LNCAP (cell line): ENCODE results near the gene RAPGEF4.

ENCODE experiments used
- TF ChIP-seq, protein P1 (sequence below): fragments of 450-650 bp; IDR thresholded peaks from 2 replicates; pipeline ENCODE4 v1.5.1; 2017; ENCODE audit warnings: mild to moderate bottlenecking

The RAPGEF4 gene

DNA sequence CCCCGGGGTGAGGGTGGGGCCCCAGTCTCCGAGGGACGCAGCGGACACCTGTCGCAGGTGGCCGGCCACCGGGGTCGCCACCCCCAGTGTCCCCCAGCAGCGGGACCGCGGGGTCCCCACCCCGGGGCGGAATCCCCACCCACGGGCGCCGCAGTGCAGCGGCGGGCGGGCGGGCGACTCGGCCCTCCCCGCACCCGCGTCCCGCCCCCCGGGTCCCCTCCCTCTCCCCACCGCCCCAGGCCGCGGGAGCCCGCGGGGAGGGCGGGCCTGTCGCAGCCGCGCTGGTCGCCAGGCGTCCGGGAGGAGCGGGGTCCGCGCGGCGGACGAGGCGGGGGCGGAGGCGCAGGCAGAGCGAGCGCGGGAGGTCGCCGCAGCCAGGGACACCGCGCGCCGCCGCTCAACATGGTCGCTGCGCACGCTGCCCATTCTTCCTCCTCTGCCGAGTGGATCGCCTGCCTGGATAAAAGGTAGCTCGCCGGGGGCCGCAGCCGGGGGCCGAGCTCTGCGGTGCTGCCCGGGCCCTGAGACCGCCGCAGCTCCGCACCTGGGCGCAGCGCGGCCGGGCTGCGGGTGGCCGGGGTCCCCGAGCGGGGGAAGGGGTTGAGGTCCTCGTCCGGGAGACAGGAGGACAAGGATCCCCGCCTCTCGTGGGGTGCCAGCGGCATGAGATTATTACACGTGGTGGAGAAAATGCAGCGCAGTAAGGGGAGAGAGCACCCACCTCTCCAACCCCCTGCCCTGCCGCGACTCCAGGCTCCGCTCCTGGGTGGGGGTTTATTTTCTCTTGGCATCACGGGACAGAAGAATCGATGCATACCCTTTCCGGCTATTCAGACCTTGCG, at the start of gene RAPGEF4:
Gene RAPGEF4 (plus strand): TSS at position 264 of the 842 bp plus-strand sequence. CDS start 139 bp downstream, at position 403.
- TF ChIP-seq, protein P1, sequence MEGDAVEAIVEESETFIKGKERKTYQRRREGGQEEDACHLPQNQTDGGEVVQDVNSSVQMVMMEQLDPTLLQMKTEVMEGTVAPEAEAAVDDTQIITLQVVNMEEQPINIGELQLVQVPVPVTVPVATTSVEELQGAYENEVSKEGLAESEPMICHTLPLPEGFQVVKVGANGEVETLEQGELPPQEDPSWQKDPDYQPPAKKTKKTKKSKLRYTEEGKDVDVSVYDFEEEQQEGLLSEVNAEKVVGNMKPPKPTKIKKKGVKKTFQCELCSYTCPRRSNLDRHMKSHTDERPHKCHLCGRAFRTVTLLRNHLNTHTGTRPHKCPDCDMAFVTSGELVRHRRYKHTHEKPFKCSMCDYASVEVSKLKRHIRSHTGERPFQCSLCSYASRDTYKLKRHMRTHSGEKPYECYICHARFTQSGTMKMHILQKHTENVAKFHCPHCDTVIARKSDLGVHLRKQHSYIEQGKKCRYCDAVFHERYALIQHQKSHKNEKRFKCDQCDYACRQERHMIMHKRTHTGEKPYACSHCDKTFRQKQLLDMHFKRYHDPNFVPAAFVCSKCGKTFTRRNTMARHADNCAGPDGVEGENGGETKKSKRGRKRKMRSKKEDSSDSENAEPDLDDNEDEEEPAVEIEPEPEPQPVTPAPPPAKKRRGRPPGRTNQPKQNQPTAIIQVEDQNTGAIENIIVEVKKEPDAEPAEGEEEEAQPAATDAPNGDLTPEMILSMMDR = no peak

DNA sequence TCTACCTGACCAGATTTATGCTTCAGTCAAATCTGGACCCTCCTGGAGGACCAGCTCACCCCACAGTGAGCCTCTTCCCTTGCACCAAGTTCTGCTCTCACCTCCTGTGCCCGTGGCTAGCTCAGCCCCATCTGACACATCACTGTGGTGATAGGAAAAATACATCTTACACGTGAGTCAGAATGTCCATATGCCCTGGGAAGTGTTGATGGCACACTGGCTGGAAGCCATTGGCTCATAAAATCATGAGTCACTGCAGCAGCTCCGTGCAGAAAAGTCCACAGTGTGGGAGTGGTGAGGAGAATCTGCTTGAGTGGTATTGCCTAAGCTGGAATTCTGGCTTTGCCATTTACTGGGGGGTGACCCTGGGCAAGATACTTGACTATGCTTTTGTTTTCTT, 42.6 kb upstream of the RAPGEF4 start:
- TF ChIP-seq, protein P1 = no peak

DNA sequence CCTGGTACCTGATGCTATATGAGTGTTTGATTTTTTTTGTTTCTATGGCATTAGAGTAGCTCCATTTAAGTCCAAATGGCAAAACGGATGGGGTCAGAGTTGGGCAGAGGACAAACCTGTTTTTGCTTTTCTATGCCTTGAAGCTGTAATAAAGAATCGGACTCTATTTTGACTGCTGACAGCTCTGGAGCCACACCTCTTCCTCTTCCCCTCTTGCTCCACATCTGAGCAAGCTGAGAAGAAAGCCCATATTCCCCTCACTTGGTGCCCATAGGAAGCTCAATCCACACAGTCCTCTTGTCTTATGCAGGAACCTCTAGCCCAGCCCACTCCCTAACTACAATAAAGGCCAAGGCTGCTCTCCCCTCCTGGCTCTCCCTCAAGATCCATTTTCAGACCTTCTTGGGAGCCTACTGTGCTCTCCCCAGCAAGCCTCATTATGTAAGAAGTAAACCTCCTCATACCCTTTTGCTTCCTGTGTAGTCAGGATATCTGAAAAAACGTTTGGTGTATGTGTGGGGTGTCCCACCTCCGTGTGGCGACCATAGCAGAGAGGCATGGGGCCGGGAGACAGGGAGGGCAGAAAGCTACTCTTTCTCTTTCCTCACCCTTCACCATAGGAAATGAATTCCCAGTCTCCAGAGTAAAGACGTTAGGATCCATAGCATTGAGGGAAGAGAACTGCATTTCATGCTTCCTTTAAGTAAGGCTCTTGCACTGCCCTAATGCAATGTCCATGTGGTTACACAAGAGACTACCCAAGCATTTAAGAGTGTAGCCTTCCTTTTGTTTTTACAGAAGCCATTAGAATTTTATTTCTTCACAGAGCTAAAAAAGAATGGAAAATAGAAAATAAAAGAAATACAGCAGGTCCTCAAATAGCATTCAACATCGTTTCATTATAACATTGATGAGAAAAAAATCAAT, 41.9 kb upstream of the RAPGEF4 start:
- TF ChIP-seq, protein P1 = no peak

DNA sequence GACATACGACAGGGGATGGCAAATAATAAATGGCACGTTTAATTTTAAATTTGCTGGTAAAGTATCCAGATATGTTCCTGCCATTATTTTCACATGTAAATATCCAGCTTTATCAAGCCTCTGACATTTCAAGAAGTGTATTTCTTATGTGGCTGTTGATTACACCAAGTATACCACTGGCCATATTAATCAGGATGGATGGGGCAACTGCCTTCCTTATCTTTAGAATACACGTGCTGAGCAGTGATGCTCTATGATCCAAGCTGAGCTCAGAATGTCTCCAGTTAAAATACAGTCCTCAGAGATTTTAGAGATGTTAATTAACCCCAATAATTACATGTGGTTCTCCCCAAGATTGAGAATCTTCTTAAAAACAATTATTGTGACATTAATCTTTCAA, 38.3 kb upstream of the RAPGEF4 start:
- TF ChIP-seq, protein P1 = no peak

DNA sequence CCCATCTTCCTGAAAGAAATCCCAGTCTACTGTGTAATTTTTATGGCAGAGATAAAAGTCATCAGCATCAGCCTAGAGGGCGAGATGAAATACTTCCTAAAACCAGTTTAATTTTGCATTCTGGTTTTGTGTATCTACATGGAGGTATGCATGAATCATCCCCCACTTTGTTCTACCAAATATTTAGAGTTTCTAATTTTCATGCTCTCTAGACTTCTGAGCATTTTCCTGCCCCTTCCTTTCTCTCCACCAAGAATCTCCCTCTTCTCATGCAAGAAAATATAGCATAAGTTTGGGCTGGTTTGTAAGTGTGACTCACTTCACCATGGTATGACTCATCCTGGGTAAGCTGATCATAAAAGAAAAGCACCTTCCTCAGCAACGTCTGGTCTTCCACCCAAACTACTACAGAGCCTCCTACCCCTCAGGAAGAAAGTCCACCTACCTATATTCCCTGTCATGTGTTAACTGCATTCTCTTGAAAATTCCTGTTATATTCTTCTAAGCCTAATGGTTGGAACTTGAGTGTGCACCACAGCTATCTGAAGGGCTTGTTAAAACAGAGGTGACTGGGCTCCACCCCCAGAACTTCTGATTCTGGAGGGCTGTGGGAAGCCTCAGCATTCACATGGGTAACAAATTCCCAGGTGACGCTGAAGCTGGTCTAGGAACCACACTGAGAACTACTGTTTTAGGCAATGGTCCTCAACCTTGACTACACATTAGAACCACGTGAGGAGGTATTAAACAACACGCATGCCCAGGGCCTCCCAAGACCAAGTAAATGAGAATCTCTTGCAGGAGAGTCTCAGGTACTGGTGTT, 37.4 kb upstream of the RAPGEF4 start:
- TF ChIP-seq, protein P1 = no peak

DNA sequence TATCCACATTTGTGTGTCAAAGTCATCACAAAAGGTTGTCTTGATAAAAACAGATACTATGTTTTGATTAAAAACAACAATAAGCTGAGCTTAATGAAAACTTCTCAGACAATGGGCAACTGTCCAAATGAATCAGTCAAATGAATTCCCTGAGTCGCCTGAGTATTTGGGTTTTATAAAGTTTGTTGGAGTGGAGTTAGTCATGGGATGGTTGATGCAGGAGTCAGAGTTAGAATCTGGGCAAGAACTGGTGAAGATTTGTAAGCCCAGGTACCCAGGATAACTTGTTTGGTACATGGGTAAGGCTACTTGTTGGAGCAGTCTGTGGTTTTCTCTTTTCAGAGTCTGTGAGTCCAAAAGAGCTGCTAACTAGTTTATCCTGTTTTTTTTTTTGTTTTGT, 34.4 kb upstream of the RAPGEF4 start:
- TF ChIP-seq, protein P1 = no peak

DNA sequence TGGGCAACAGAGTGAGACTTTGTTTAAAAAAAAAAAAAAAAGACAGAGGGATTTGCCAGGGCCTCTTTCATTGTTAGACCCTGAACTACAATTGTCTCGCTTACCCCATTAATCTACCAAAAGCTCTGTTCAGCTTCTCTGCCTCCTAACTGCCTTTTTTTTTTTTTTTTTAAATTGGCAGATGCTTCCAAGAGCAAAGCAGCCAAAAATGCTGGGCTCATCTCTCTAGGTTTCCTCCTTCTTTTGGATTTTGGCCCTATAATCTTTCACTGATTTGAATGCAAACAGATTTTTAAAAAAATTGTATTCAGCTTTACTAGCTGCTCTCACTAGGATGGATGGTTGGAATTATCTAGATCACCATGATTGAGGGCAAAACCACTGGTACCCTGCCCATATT, 33.2 kb upstream of the RAPGEF4 start:
- TF ChIP-seq, protein P1 = no peak
